PC-3 (cell line): ENCODE measurements around the gene CASP8AP2.

Source experiments
- EZH2phosphoT487 ChIP-seq: fragments of 300-600 bp; sonication (generic); IDR thresholded peaks from 2 replicates; pipeline ENCODE4 v1.6.1; 2018; ENCODE audit warnings: mild to moderate bottlenecking, antibody characterized with exemption, low read length, borderline replicate concordance
- TF ChIP-seq, protein P1 (sequence below): fragments of 300-600 bp; sonication (generic); conservative IDR thresholded peaks from 2 replicates; pipeline ENCODE4 v1.5.1; 2017; ENCODE audit warnings: antibody characterized with exemption, low read depth, mild to moderate bottlenecking, low read length

DNA sequence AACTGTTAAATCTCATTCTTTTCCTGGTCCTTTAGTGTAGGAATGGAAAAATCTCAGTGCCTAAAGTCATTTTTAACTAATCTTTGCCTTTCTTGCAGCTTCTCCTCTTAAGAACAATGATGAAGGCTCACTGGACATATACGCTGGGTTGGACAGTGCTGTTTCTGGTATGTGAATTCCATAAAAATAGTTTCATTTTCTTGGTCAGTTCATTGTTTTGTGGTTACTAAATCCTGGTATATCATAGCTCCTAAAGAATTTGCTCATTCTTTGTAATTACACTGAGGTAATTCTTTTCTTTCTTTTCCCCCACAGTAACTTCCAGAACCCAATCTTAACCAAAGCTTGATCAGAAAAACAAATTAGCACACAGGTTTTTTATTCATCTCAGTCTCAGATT lies 23.4 kb downstream of the CASP8AP2 start:
- TF ChIP-seq, protein P1, sequence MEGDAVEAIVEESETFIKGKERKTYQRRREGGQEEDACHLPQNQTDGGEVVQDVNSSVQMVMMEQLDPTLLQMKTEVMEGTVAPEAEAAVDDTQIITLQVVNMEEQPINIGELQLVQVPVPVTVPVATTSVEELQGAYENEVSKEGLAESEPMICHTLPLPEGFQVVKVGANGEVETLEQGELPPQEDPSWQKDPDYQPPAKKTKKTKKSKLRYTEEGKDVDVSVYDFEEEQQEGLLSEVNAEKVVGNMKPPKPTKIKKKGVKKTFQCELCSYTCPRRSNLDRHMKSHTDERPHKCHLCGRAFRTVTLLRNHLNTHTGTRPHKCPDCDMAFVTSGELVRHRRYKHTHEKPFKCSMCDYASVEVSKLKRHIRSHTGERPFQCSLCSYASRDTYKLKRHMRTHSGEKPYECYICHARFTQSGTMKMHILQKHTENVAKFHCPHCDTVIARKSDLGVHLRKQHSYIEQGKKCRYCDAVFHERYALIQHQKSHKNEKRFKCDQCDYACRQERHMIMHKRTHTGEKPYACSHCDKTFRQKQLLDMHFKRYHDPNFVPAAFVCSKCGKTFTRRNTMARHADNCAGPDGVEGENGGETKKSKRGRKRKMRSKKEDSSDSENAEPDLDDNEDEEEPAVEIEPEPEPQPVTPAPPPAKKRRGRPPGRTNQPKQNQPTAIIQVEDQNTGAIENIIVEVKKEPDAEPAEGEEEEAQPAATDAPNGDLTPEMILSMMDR, result no peak
- TF ChIP-seq EZH2phosphoT487, result no peak
